ENCODE results near the gene BPIFB1.

Gene BPIFB1

GRCh38 chr20:33299111-33299603, 16.1 kb downstream of the BPIFB1 start:
- DNase-seq = peak; percentile 26 to 62

DNA sequence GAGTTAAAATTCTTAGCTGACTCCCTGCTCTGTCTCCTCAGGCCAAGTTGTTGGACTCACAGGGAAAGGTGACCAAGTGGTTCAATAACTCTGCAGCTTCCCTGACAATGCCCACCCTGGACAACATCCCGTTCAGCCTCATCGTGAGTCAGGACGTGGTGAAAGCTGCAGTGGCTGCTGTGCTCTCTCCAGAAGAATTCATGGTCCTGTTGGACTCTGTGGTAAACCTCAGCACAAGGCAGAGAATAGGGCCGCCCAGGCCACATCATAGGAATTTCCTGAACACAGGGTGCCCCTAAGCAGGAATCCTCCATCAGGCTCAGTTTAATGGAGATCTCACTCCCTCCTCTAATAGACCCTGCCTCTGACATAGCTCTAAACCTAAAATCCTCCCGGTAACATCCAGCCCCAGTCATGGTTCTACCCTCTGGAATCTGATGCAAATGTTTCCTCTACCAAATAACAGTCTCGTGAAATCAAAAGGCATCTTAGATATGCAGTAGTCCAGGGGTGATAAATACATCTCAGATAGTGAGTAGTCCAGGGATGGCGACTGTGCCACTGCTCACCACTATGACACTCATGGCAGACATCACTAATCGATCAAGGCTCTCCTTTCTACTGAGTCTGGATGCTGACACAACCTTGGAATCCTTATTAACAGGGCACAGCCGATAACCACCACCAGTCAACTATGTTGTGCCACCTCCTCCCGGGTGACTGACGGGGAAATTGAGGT, 18.3 kb downstream of the BPIFB1 start:
- no peak for DNase-seq

DNA sequence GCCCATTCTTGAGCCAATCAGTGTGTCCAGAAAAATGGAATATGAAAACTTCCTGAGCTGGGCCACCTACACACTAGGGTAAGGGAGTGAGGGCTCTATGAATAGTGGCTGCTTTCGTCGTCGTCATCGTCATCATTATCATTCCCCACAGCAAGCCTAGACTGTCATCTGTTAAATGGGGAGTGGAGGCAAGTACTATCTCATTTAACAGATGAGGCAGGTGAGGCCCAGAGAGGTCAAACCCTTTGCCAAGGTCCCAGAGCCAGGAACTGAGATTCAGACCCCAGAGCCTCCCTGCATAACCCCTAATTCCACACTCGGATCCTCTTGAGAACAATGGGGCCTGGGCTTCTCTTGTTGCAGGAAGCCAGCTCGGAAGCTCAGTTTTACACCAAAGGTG, 20.6 kb downstream of the BPIFB1 start:
- DNase-seq = no peak

DNA sequence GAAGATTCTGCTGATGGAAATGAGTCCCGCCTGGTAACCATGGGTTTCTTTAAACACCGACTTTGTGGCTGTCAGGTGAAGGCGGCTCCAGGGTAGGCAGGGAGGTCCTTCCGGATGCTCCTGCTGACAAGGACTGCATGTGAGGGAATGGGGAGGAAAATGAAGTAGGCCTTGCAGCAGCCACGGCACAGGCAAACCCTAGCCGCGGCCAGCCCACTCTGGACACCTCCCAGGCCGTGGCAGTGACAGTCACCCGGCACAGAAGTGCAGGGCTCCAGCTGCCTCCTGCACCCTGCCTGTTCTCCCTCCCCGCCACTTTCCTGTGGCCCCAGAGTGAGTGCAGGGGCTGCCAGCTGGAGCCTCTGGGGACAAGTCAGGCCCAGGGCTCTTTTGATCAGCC, 21.0 kb downstream of the BPIFB1 start:
- DNase-seq = no peak

DNA sequence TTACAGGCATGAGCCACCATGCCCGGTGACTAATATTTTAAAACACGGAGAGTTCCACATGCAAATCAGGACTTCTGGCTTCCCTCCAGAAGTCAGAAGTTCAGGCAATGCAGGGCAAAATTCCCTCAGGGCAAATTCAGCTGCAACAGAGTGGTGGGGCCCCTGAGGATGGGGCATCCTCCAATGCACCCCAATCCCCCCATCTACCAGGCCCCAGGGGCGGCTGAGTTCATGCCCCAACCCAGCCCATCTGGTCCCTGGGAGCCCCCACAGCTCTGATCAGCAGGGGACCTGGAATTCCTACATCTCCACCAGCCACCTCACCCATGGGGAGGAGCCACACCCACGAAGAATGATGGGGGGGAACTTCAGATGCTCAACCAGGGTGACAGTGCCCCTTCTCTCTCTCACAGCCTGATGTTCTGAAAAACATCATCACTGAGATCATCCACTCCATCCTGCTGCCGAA, 22.6 kb downstream of the BPIFB1 start:
- no peak for DNase-seq

GRCh38 chr20:33306228-33306627, 23.2 kb downstream of the BPIFB1 start:
- DNase-seq = no peak

DNA sequence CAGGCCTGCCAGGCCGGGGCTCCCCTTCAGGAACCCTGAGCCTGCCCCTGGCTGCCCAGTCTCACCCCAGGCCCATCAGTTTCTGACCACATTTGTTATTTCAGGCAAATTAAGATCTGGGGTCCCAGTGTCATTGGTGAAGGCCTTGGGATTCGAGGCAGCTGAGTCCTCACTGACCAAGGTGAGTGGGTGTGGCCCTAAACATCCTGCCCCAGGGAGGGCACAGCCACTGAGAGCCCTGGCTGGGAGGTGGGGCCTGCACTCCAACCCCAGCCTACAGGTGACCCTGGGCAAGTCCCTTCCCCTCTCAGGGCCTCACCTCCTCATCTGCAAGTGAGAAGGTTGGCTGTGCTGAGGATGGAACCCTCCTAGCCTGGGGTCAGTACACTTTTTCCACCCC, 23.8 kb downstream of the BPIFB1 start:
- no peak for DNase-seq

GRCh38 chr20:33308668-33309067, 25.7 kb downstream of the BPIFB1 start:
- no peak for DNase-seq

DNA sequence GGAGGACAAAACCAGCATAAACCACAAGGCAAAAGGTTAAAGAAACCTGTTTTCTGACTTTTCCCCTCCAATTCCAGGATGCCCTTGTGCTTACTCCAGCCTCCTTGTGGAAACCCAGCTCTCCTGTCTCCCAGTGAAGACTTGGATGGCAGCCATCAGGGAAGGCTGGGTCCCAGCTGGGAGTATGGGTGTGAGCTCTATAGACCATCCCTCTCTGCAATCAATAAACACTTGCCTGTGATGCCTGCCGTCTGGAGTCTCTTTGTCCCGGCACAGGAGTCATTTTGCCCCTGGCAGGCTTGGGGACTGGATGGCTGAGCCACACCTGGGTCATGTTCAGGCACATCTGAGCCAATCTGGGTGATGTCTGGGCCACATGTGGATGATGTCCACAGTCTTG, 26.6 kb downstream of the BPIFB1 start:
- DNase-seq = no peak

GRCh38 chr20:33310327-33310899, 27.4 kb downstream of the BPIFB1 start:
- peak; percentile 9 to 28 for DNase-seq

DNA sequence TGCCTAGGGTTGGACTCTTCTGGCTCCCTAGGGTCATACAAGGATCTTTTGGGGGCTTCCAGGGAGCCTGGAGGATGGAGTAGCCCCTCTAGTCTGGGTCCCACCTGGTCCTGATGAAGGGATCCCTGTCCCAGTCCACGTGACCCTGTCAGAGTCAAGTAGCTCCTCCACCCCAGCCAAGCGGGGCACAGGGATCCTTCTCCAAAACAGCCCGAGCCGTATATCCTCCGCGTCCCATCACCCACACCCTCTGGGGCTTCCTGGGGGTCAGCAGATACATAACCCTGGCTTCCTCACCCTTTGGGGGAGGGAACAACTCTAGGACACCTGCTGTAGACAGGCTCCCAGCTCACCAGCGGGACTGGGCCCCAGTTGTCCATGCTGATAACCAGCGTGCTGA, 28.0 kb downstream of the BPIFB1 start:
- no peak for DNase-seq

GRCh38 chr20:33311996-33312395, 29.0 kb downstream of the BPIFB1 start:
- DNase-seq = no peak

- DNase-seq = no peak
These were observed 29.6 kb downstream of the BPIFB1 start for GRCh38 chr20:33312583-33312982.

GRCh38 chr20:33313686-33314314, 30.8 kb downstream of the BPIFB1 start:
- DNase-seq = no peak

DNA sequence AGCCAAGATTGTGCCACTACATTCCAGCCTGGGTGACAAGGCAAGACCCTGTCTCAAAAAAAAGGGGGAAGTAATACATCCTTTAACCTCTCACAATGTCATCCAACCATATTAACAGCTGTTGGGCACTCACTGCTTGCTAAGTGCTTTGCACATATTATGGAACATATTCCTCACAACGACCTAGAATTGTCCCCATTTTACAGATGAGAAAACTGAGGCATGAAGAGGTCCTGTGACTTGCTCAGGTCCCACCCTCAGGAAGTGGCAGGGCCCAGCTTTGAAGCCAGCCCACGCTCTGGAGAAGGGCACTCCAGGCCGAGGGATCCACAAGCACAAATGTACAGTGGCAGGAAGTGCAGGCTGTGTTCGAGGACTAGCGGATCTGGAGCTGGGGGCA, 33.3 kb downstream of the BPIFB1 start:
- no peak for DNase-seq

DNA sequence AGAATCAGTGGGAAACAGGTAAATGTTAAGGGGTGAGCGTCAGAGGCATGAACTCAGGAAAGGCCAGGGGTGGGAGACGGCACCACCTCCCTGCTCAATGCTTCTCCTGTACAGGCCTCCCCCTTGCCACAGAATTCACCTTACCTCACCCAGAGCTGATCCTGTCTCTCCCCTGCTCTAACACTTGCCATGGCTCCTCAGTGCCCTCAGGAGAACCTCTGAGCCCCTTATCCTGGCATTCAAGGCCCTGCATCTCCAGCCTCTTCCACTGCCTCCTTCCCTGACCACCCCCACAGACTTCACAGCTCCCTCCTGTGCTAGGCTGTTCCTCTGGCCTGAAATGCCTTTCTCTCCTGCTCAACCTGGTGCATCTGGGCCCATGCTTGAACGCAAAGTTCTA, 33.9 kb downstream of the BPIFB1 start:
- no peak for DNase-seq

GRCh38 chr20:33317424-33318095, 34.5 kb downstream of the BPIFB1 start:
- no peak for DNase-seq

DNA sequence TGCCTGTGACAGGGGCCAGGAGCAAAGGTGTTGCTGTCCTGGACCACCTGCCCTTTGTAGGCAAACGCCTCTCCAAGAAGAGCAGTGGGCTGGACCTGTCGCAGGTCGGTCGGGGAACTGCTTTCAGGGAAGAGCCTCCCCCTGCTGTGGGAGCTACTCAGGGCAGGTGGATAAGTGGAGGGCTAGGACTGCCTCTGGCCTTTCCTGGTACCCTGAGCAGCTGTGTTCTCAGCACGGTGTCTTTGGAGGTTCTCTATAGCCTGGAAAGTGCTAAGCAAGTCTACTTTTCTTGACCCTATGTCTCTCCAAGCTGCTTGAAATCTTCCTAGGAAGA, 35.0 kb downstream of the BPIFB1 start:
- no peak for DNase-seq

DNA sequence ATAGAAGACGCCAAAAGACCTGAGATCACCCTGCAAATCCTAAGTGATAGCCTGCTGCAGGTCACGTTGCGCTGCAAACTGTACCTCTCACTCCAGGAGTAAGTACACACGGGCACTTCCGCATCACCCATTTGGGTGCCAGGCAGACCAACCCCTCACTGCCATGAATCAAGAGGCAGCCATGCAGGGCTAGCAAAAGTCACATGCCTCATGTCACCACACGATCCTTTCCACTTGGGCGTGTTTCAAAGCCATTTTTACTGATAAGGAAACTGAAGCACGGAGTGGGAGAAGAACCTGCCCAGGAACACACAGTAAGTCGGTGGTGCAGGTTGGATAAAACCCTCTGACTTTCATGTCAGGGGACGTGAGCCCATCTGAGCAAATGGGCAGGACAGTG, 37.0 kb downstream of the BPIFB1 start:
- DNase-seq = no peak

- no peak for DNase-seq
These were observed 39.4 kb downstream of the BPIFB1 start for GRCh38 chr20:33322456-33322855.

DNA sequence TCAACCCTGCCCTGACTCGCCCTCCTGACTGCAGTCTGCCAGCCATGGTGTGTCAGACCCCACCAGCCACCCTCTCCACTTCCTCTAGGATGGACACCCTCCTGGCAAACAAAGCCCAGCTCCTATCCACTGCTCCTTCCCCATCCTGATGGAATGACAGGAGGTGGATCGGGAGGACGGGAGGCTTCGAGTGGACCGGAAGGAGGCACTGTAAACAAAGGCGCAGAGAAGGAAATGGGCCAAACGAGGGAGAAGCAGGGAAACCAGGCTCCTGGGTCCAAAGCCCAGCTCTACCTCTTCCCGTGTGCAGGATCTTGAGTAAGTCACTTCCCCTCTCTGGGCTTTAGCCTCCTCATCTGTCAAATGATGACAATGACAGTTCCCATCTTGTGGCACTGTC, 40.2 kb downstream of the BPIFB1 start:
- DNase-seq = no peak

DNA sequence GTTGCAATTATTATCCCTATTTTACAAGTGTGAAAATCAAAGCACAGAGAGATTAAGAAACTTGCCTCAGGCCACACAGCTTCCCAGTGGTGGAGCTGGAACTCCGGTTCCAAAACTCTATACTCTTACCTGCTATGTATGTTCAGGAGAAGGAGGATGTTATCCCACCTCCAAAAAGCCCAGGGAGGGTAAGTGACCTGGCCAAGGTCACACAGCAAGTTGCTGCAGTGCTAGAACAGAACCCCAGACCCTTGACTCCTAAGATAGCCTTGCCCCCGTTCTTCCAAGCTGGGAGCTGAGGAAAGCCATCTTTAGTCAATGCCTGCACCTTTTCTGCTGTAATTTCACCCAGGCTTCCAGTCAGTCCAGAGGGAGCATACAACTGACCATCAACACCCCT, 42.3 kb downstream of the BPIFB1 start:
- DNase-seq = no peak
